ENCODE data around the gene CMAS. TPM values are rescaled to one million over a fixed set of nuclear protein-coding genes. Genes with fewer than 3 reads are reported as not detected.

The CMAS gene
- total and polyA plus RNA-seq, 8 donors = 23.4 to 52.0 (median 40.8) TPM

DNA sequence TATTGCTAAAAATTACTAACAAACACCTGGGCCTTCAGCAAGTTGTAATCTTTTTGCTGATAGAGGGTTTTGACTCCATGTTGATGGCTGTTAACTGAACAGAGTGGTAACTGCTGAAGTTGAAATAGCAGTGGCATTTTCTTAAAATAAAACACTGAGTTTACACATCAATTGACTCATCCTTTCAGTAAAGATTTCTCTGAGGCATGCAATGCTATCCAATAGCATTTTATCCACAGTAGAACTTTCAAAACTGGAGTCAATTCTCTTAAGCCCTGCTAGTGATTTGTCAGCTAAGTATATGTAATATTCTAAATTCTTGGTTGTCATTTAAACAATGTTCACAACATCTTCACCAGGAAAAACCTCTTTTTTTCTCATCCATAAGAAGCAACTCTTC lies 59.5 kb downstream of the CMAS start:
- Histone ChIP-seq H3K4me1 (peaks cover 11 to 13% of the 10 kb centered on the region in 2 donors), H3K4me3 (no peak overlapping the region), H3K27me3 (no peaks in the 10 kb centered on the region), H3K36me3 (no peaks in the 10 kb centered on the region), H3K27ac (no peak overlapping the region), H3K9me3 (peaks cover 0 to 2% of the 10 kb centered on the region in 2 donors)
- TF ChIP-seq, protein P1, sequence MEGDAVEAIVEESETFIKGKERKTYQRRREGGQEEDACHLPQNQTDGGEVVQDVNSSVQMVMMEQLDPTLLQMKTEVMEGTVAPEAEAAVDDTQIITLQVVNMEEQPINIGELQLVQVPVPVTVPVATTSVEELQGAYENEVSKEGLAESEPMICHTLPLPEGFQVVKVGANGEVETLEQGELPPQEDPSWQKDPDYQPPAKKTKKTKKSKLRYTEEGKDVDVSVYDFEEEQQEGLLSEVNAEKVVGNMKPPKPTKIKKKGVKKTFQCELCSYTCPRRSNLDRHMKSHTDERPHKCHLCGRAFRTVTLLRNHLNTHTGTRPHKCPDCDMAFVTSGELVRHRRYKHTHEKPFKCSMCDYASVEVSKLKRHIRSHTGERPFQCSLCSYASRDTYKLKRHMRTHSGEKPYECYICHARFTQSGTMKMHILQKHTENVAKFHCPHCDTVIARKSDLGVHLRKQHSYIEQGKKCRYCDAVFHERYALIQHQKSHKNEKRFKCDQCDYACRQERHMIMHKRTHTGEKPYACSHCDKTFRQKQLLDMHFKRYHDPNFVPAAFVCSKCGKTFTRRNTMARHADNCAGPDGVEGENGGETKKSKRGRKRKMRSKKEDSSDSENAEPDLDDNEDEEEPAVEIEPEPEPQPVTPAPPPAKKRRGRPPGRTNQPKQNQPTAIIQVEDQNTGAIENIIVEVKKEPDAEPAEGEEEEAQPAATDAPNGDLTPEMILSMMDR (IDR thresholded peaks at IDR 0.05) = no peak
- DNase-seq (no peak), ATAC-seq (no peak)
- intact Hi-C loops (cut with DNase I) = no loop called here

DNA sequence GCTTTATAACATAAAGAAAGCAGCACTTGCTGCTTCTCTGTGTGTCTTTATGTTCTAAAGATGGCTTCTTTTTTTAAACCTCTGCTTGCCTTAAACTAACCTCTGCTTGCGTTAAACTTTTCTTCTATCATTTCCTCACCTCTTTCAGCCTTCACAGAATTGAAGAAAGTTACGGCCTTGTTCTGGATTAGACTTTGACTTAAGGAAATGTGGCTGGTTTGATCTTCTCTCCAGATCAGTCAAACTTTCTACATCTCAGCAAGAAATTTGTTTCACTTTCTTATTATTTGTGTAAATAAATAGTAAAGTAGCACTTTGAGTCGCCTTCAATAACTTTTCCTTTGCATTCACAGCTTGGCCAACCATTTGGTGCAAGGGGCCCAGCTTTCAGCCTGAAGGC lies 64.2 kb downstream of the CMAS start:
- no peak for DNase-seq
- no peak for ATAC-seq

More for the DNA sequence above, 64.2 kb downstream of the CMAS start:
- intact Hi-C loops (cut with DNase I) = no loop called here
- TF ChIP-seq, protein P1 (IDR thresholded peaks at IDR 0.05) = no peak
- Histone ChIP-seq H3K27me3 (no peaks in the 10 kb centered on the region), H3K4me1 (no peaks in the 10 kb centered on the region), H3K36me3 (no peaks in the 10 kb centered on the region), H3K4me3 (no peak overlapping the region), H3K27ac (no peak overlapping the region), H3K9me3 (peaks cover 0 to 2% of the 10 kb centered on the region in 2 donors)

Other genes starting within 250 kb of the CMAS start
- gene ABCC9, start 104.8 kb upstream of the CMAS start, total RNA-seq = 10 to 100 TPM; 14.1 to 30.5 TPM
- 10 to 100 TPM; 12.2 to 21.1 (median 18.2) TPM for gene ABCC9, start 104.8 kb upstream of the CMAS start, polyA plus RNA-seq (ENCODE audit: insufficient read length in 6 of 6)

Measured in left lung (tissue), 10 donors.